Measurements from ENCODE around the gene TGFB1I1.

DNA sequence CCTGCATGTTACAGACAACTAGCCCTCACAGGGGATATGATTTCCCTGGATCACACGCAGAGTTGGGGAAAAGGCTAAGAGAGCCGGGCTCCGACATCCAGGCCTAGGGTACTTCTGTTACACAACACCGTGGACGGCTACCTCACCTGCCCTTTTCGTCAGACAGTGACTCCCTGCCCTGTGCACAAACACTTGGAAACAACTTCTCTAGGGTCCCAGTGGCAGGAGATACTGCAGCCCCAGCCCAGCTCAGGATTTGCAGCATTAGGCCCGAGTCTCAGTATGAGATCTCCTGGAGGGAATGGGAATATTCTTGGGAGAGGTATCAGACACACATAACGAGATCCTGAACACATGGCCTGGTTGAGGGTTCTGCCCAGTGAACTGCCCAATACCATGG lies 28.0 kb downstream of the TGFB1I1 start:
- TF ChIP-seq ZNF816 (CRISPR knock-in tag; IDR thresholded peaks at IDR 0.05; ENCODE audit: borderline replicate concordance) (no peak), U2AF1 (optimal IDR thresholded peaks at IDR 0.05; ENCODE audit: low read depth, low read length) (no peak), SP1 (IDR thresholded peaks at IDR 0.05) (no peak), SP1 (CRISPR knock-in tag; IDR thresholded peaks at IDR 0.05) (no peak), KDM5A (IDR thresholded peaks at IDR 0.05; ENCODE audit: borderline replicate concordance, low read length) (no peak), ZNF205 (CRISPR knock-in tag; IDR thresholded peaks at IDR 0.05) (no peak), REXO4 (CRISPR knock-in tag; IDR thresholded peaks at IDR 0.05; ENCODE audit: borderline replicate concordance) (no peak), ZNF614 (CRISPR knock-in tag; IDR thresholded peaks at IDR 0.05; ENCODE audit: borderline replicate concordance) (no peak), RFX1 (IDR thresholded peaks at IDR 0.05) (no peak), ZNF75D (CRISPR knock-in tag; IDR thresholded peaks at IDR 0.05; ENCODE audit: borderline replicate concordance) (no peak)
- TF ChIP-seq, protein P1, sequence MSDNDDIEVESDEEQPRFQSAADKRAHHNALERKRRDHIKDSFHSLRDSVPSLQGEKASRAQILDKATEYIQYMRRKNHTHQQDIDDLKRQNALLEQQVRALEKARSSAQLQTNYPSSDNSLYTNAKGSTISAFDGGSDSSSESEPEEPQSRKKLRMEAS (IDR thresholded peaks at IDR 0.05), result no peak
- TF ChIP-seq, protein P2, sequence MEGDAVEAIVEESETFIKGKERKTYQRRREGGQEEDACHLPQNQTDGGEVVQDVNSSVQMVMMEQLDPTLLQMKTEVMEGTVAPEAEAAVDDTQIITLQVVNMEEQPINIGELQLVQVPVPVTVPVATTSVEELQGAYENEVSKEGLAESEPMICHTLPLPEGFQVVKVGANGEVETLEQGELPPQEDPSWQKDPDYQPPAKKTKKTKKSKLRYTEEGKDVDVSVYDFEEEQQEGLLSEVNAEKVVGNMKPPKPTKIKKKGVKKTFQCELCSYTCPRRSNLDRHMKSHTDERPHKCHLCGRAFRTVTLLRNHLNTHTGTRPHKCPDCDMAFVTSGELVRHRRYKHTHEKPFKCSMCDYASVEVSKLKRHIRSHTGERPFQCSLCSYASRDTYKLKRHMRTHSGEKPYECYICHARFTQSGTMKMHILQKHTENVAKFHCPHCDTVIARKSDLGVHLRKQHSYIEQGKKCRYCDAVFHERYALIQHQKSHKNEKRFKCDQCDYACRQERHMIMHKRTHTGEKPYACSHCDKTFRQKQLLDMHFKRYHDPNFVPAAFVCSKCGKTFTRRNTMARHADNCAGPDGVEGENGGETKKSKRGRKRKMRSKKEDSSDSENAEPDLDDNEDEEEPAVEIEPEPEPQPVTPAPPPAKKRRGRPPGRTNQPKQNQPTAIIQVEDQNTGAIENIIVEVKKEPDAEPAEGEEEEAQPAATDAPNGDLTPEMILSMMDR (CRISPR knock-in tag; IDR thresholded peaks at IDR 0.05), result no peak
